K562 (cell line): ENCODE measurements around the gene IRGM. TPM values are rescaled to one million over a fixed set of nuclear protein-coding genes. Genes with fewer than 3 reads are reported as not detected.

Experiments
- ATAC-seq: fragments of 200-7000 bp; cut with Tn5 transposase; 3 replicates; pipeline ENCODE4 v1.9.1; 2020; ENCODE audit warnings: moderate library complexity
- BruUV-seq: library from RNA; stranded (reverse); fragments of 400-500 nt; replicated peaks from 2 replicates; lab custom pipeline; 2021; lab: Mats Ljungman, UMichigan
- CTCF ChIA-PET: fragments of 300-600 bp; formaldehyde crosslinking; extraction: SDS; loops from one replicate; lab custom pipeline; 2021; ENCODE audit warnings: low intra/inter-chr PET ratio; lab: Yijun Ruan, JAX
- POLR2A ChIA-PET: fragments of 300-600, 350-650 bp; sonication (Branson Sonifier 250); formaldehyde crosslinking; extraction: SDS; loops from one replicate; lab custom pipeline; 2021; ENCODE audit warnings: antibody characterized with exemption, inconsistent platforms; lab: Yijun Ruan, JAX
- DNase-seq, 4 experiments: peaks; one replicate each; pipeline versions ENCODE4 v3.0.0 to v3.0.0-alpha.2; 2011 to 2018; ENCODE audit warnings: low spot score in 3 of 4, mixed read lengths in 3 of 4; ENCODE audit errors: extremely low read depth in 1 of 4
- FAIRE-seq: peaks from 2 replicates; lab custom pipeline; 2011; peaks lifted over from hg19 to GRCh38; lab: Jason Lieb, UNC
- H2AFZ ChIP-seq: 2 replicates; pipeline ENCODE4 v1.6.0; 2011; ENCODE audit warnings: low read depth, low read length, control low read depth, inconsistent platforms
- H3K27ac ChIP-seq: fragments of 200-600 bp; 3 replicates; pipeline ENCODE4 v1.8.0; 2011; ENCODE audit warnings: low read depth, mild to moderate bottlenecking, control low read depth, inconsistent platforms, low read length, moderate library complexity, mixed read lengths; ENCODE audit errors: extremely low read depth
- H3K27me3 ChIP-seq, 2 experiments: fragments of 300-600 bp in 1 of 2; 2 replicates in 1 of 2; 3 replicates in 1 of 2; pipeline versions ENCODE4 v1.6.0 to v1.8.0; 2011; ENCODE audit warnings: inconsistent platforms in 2 of 2, low read length in 2 of 2, mild to moderate bottlenecking in 1 of 2, mixed read lengths in 1 of 2, moderate library complexity in 1 of 2; ENCODE audit not compliant: control insufficient read depth in 2 of 2, insufficient read depth in 2 of 2
- H3K36me3 ChIP-seq: fragments of 300-600 bp; 3 replicates; pipeline ENCODE4 v1.8.0; 2011; ENCODE audit warnings: mild to moderate bottlenecking, low read length, inconsistent platforms; ENCODE audit not compliant: control insufficient read depth, insufficient read depth
- H3K4me1 ChIP-seq, 2 experiments: fragments of 200-600 bp in 1 of 2; replicated peaks in 1 of 2; 2 replicates in 1 of 2; 3 replicates in 1 of 2; pipeline versions ENCODE4 v1.5.1 to v1.8.0; 2011; ENCODE audit warnings: inconsistent platforms in 2 of 2, low read length in 2 of 2, mild to moderate bottlenecking in 1 of 2, mixed read lengths in 1 of 2, moderate library complexity in 1 of 2; ENCODE audit not compliant: control insufficient read depth in 2 of 2, insufficient read depth in 2 of 2
- H3K4me2 ChIP-seq: 2 replicates; pipeline ENCODE4 v1.6.1; 2011; ENCODE audit warnings: low read length, control low read depth, inconsistent platforms, mixed read lengths; ENCODE audit not compliant: insufficient read depth
- H3K4me3 ChIP-seq: fragments of 200-600 bp; sonication (generic), shearing (Covaris generic); 2 replicates; pipeline ENCODE4 v1.5.1; 2016; ENCODE audit warnings: control low read depth, inconsistent platforms
- H3K79me2 ChIP-seq: fragments of 200-600 bp; 3 replicates; pipeline ENCODE4 v1.8.0; 2011; ENCODE audit warnings: low read length, inconsistent platforms; ENCODE audit not compliant: control insufficient read depth, insufficient read depth
- H3K9ac ChIP-seq, 2 experiments: 2 replicates each; pipeline versions ENCODE4 v1.6.0 to v1.6.1; 2011; ENCODE audit warnings: low read depth in 2 of 2, low read length in 2 of 2, control low read depth in 1 of 2, inconsistent platforms in 1 of 2, mild to moderate bottlenecking in 1 of 2, mixed read lengths in 1 of 2; ENCODE audit not compliant: insufficient read depth in 1 of 2
- H3K9me1 ChIP-seq: one replicate; pipeline ENCODE4 v1.6.0; 2011; ENCODE audit warnings: inconsistent platforms, mild to moderate bottlenecking, low read length, moderate library complexity; ENCODE audit not compliant: control insufficient read depth, insufficient read depth
- H3K9me3 ChIP-seq: replicated peaks from 2 replicates; pipeline ENCODE4 v1.5.1; 2011; ENCODE audit warnings: low read depth, low read length, inconsistent platforms; ENCODE audit not compliant: control insufficient read depth, insufficient read depth
- H4K20me1 ChIP-seq: replicated peaks from 2 replicates; pipeline ENCODE4 v1.6.1; 2011; ENCODE audit warnings: low read length, inconsistent platforms, mixed read lengths; ENCODE audit not compliant: control insufficient read depth, insufficient read depth
- CBFA2T2 ChIP-seq: fragments of 450-650 bp; conservative IDR thresholded peaks from 2 replicates; pipeline ENCODE4 v1.6.1; 2017; ENCODE audit warnings: mild to moderate bottlenecking
- PYGO2 ChIP-seq: fragments of 450-650 bp; IDR thresholded peaks from 2 replicates; pipeline ENCODE4 v1.6.1; 2016; ENCODE audit warnings: mild to moderate bottlenecking, missing genetic modification characterization, moderate library complexity, missing compliant biosample characterization
- RBM34 ChIP-seq: fragments of 200-400 bp; formaldehyde crosslinking; IDR thresholded peaks from 2 replicates; pipeline ENCODE4 v1.6.1; 2018; ENCODE audit warnings: low read length, borderline replicate concordance; ENCODE audit not compliant: insufficient read depth
- ZNF12 ChIP-seq: sonication (generic); formaldehyde crosslinking; IDR thresholded peaks from 2 replicates; pipeline ENCODE4 v1.4.0; 2020; ENCODE audit warnings: mild to moderate bottlenecking, missing genetic modification reagents
- ZNF217 ChIP-seq: sonication (generic); formaldehyde crosslinking; IDR thresholded peaks from 2 replicates; pipeline ENCODE4 v1.8.0; 2022; ENCODE audit warnings: mild to moderate bottlenecking, missing genetic modification reagents
- ZNF354B ChIP-seq: fragments of 250-450 bp; sonication (Bioruptor Pico); IDR thresholded peaks from 2 replicates; pipeline ENCODE4 v1.4.0; 2020
- WGBS: fragments of 100-300 bp; shearing (Covaris generic); methylation state at CpG from one replicate; pipeline ENCODE4 v1.1.6; 2016; ENCODE audit warnings: low coverage, mixed read lengths; ENCODE audit not compliant: insufficient coverage; ENCODE audit errors: missing lambda C conversion rate; 5-methylcytosine and 5-hydroxymethylcytosine counted together
- in situ Hi-C: fragments of 300-500 bp; cut with MboI; formaldehyde crosslinking; loops from 4 replicates; pipeline ENCODE4 v1.15.0; 2018; ENCODE audit warnings: inconsistent platforms, mixed read lengths
- intact Hi-C: fragments of 100-400 bp; cut with micrococcal nuclease; formaldehyde crosslinking; loops from 2 replicates; pipeline ENCODE4 v1.14.2; 2022
- polyA plus RNA-seq, 8 experiments: library from polyadenylated mRNA; depleted of rRNA in 4 of 8; stranded (reverse) in 5 of 8; unstranded in 3 of 8; fragments of >200 nt; fragmentation: Nextera tagmentation in 2 of 8; fragmentation: Illumina TruSeq in 1 of 8; extraction: Ambion mirVana in 2 of 8; extraction: Trizol in 1 of 8; gene quantifications; 2 replicates each; pipeline versions ENCODE4 v1.2.1 to v1.2.3, GENCODE V29; 2011 to 2014; ENCODE audit warnings: inconsistent platforms in 1 of 8, missing spikeins in 1 of 8
- total RNA-seq, 7 experiments: library from RNA; depleted of rRNA in 6 of 7; stranded (reverse); fragments of >200 nt in 6 of 7; fragmentation: Illumina TruSeq in 2 of 7; extraction: Trizol in 2 of 7; gene quantifications; 2 replicates each; pipeline versions ENCODE4 v1.2.1 to v1.2.3, GENCODE V29; 2011 to 2021; ENCODE audit warnings: low replicate concordance in 1 of 7

The IRGM gene
- total and polyA plus RNA-seq, 9 of the 15 experiments (the other 6 are each of a cell fraction or from before 2014, with no cell fraction given) = 0.09 to 0.22 (median 0.15) TPM; not detected in 6

DNA sequence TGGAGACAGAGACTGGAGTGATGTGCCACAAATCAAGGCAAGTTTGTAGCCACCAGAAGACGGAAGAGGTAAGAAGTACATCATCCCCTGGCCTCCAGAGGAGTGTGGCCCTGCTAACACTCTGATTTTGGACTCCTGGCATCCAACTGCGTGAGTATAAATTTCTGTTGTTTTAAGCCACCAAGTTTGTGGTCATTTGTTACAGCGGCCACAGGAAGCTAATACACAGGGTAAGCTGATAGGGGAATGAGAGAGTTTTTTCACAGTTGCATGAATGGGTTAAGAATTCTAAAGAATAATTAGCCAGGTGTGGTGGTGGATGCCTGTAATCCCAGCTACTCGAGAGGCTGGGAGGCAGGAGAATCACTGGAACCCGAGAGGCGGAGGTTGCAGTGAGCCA is 41.9 kb upstream of the IRGM start:
- Histone ChIP-seq H3K36me3 (no peaks in the 10 kb centered on the region), H3K4me3 (no peak overlapping the region), H3K27me3 (no peaks in the 10 kb centered on the region), H3K9ac (no peak overlapping the region), H3K79me2 (no peaks in the 10 kb centered on the region), H3K9me1 (no peaks in the 10 kb centered on the region), H3K4me1 (peaks cover 0 to 8% of the 10 kb centered on the region in 2 experiments; a peak in 2 of 5 replicates), H2AFZ (peak overlapping the region; percentile 48; the same call in 1 of the 2 replicates), H3K9me3 (no peaks in the 10 kb centered on the region)
- ATAC-seq (no peak), FAIRE-seq (no peak)
- intact Hi-C loops = loop anchor here (5.0 kb wide), 1 partner anchor 363 kb away; no protein-coding TSS in a partner anchor
- in situ Hi-C loops = no loop called here
- BruUV-seq = no TSS peak
- 21% methylated on average over 4 of the region's 6 CpGs for WGBS
- POLR2A ChIA-PET = no interaction called here
- TF ChIP-seq ZNF12 (CRISPR knock-in tag) (peak; percentile 91), PYGO2 (tag) (no peak)
- TF ChIP-seq, all 486 proteins: peak for 1
- CTCF ChIA-PET = no interaction called here
- H3K27ac ChIP-seq = no peak overlapping the region
- H3K4me2 ChIP-seq = no peak overlapping the region
- no peaks in the 10 kb centered on the region for H4K20me1 ChIP-seq
- DNase-seq = no peak

DNA sequence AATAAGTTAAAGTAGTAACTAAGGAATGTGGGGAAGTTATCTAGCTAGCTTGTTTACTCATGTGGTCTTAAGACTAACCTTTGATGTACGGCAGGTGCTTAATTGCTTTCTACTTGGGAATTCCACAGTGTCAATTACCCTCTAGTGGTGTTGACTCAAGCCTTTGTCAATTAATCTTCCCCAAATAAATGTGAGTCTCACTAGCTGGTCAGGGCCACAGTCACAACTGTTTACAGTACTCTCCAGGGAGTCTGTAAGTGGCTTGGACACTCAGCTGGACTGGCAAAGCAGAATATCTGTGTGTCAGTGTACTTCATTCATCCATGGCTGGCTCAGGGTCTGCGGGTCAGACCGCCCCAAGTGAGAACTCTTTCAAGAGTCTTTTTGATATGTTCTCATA is 37.0 kb upstream of the IRGM start:
- 2% methylated on average over 3 of the region's 3 CpGs for WGBS
- Histone ChIP-seq H3K27me3 (no peaks in the 10 kb centered on the region), H3K4me1 (no peaks in the 10 kb centered on the region), H3K4me3 (no peak overlapping the region), H3K9me3 (no peaks in the 10 kb centered on the region)
- intact Hi-C loops = no loop called here
- FAIRE-seq = no peak
- no TSS peak for BruUV-seq
- TF ChIP-seq ZNF354B (no peak), RBM34 (no peak), ZNF217 (CRISPR knock-in tag) (no peak), CBFA2T2 (no peak)
- TF ChIP-seq, all 486 proteins: peak for 0
- Histone ChIP-seq H3K27ac (no peak overlapping the region), H3K9ac (no peak overlapping the region), H3K9me1 (no peaks in the 10 kb centered on the region), H2AFZ (no peak overlapping the region), H3K36me3 (no peaks in the 10 kb centered on the region), H3K4me2 (no peak overlapping the region), H3K79me2 (no peaks in the 10 kb centered on the region), H4K20me1 (no peaks in the 10 kb centered on the region)
- DNase-seq (no peak), ATAC-seq (no peak)
- in situ Hi-C loops = no loop called here
- ChIA-PET CTCF (no interaction called here), POLR2A (interaction anchor here (0.7 kb wide), 1 partner anchor 334 kb away, joined by 3 read pairs; no protein-coding TSS in a partner anchor)
